Left ventricle myocardium superior (tissue), 1 donor: ENCODE measurements around the gene CYP27C1. TPM values are rescaled to one million over a fixed set of nuclear protein-coding genes. Genes with fewer than 3 reads are reported as not detected.

Experiments
- ATAC-seq: fragments of 200-7000 bp; cut with Tn5 transposase; one replicate; pipeline ENCODE4 v1.9.1; 2020; ENCODE audit warnings: mild to moderate bottlenecking, moderate library complexity
- DNase-seq: peaks from one replicate; pipeline ENCODE4 v3.0.0-alpha.2; 2020
- intact Hi-C: fragments of 100-400 bp; cut with micrococcal nuclease; formaldehyde crosslinking; loops from one replicate; pipeline ENCODE4 v1.11.0; 2022
- total RNA-seq: library from RNA; stranded (reverse); fragmentation: NEBNext Ultra II Directional; extraction: Animal tissue kit (Norgen Biotek cat#: 25700); gene quantifications from one replicate; pipeline ENCODE4 v1.2.1, GENCODE V29; 2021
- donor health status: DM: no; HTN: yes; CAD: no; lungs with severe emphysema.

Gene CYP27C1
- total RNA-seq, 1 donor from 2014 or later, result 0.10 TPM

DNA sequence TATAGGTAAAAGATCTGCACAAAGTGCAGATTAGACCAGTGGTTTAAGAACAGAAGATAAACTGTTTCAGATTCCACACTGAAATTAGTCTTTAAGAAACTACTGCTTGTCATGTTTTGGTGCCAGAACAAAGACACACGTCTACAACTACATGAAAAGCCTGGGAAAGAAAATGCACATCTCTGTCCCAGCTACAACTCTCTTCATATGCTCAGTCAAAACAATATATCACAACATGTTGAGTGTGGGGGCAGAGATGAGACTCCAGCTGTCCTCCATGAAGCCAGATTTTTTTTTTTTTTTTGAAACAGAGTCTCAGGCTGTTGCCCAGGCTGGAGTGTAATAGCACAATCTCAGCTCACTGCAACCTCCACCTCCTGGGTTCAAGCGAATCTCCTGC is 60.6 kb downstream of the CYP27C1 start:
- DNase-seq (no peak), ATAC-seq (no peak)
- intact Hi-C loops, result no loop called here

DNA sequence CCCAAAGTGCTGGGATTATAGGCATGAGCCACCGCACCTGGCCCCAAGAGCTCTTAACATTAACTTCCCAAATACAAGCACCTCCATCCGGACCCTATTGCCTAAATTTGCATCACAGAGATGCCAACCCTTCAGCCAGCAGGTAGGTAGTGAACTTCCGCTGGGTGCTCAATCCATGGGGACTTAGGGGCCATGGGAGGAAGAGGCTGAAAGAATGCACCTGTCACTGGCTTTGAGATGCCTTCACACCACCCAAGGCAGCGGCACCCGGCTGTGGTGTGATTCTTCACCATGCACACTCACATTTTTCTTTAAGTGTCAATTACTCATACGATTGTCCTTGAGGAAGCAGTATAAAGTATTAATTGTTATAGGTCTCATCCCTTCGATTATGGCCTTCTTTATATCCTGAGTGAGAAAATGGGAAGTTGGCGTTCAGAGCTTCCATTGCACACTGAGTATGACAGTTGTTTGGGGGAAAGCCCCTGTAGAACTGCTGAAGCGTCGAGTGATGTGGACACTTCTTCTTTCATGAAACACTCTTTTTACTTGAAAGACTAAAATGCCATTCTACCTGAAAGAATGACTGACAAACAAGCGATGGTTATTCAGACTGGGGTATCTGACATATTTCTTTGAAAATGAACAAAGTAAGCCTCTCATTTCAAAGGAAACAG is 61.3 kb downstream of the CYP27C1 start:
- intact Hi-C loops, result no loop called here
- DNase-seq, result no peak
- no peak for ATAC-seq

DNA sequence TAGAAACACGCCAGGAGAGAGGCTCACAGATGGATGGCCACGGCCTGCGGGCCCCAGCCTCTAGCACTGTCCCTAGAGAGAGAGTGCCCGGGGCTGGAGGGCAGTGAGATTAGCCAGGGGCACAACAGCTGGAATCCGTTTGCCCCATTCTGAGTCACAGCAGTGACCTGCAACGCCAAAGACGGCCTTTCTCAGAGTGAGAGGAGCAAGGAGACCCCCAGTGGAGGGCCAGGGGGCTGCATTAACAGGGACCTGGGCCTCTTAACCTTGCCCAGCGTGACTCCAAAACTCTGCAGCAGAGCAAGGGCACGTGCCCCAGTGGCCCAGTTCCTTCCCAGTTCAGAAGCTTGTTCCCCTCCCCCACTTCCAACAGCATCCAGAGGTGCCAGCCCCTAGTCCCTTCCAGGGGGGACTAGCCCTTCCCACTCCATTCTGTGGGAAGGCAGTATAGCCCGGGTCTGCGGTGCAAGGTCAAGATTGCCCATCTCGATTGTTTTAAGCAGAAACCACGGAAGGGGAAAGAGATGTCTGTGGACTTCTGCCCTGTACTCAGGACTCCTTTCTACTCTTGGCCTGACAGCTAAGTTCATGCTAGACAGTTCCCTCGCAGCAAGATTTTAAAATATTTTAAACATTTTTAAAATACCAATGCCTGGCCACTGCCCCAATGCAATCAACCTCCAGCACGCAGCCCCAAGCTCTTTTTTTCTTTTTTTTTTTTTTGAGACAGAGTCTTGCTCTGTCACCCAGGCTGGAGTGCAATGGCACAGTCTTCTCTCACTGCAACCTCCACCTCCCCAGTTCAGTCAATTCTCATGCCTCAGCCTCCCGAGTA is 62.2 kb downstream of the CYP27C1 start:
- ATAC-seq, result no peak
- no peak for DNase-seq
- intact Hi-C loops, result no loop called here

DNA sequence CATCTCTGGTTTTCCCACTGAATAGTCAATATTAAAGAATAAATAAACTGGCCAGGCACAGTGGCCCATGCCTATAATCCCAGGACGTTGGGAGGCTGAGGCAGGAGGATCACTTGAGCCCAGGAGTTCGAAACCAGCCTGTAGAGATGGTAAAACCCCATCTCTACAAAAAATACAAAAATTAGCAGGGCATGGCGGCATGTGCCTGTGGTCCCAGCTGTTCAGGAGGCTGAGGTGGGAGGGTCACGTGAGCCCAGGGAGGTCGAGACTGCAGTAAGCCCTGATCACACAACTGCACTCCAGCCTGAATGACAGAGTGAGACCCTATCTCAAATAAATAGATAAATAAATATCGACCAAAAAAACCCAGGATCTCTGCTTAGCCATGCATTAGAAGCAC is 63.0 kb downstream of the CYP27C1 start:
- intact Hi-C loops, result no loop called here
- DNase-seq, result no peak
- no peak for ATAC-seq

DNA sequence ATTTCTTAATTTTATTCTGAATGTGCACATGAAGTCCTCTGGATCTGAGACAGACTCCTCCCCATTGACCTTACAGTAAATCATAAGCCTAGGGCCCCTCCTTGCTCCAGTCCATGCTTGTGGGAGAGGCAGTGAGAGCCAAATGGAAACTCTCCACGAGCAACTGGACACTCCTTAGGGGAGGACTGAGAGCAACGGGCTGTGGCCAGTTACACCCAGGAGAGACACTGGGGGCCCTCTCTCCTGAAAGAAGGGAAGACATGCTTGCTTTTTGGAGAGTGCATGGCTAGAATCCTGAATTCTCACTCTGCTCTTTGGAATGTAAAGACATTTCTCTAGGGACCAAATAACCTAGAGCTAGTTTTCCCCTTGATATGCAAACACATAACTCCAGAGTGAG is 64.2 kb downstream of the CYP27C1 start:
- ATAC-seq (peak; percentile 93), DNase-seq (no peak)
- intact Hi-C loops, result no loop called here

DNA sequence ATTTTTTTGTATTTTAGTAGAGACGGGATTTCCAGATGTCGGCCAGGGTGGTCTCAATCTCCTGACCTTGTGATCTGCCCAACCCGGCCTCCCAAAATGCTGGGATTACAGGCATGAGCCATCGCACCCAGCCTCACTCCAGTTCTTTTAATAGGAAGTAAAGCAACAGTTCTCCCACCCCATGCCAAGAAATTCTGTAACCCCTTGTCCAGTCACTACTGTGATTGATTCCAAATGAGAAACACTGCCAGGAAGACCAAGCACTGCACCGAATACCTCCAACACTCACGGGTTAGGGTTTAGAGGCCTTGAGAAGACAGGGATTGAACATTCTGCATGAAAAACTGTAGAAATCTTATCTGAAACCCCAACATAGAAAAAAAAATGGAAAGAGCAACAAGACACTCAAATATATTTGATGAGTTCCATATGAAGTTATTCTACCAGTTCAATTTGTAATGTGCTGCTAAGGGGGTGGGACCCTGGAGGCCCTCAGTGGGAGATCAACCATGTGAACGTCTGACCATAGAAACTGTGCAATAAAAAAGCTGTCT is 65.0 kb downstream of the CYP27C1 start:
- peak; percentile 73 for ATAC-seq
- DNase-seq, result no peak

DNA sequence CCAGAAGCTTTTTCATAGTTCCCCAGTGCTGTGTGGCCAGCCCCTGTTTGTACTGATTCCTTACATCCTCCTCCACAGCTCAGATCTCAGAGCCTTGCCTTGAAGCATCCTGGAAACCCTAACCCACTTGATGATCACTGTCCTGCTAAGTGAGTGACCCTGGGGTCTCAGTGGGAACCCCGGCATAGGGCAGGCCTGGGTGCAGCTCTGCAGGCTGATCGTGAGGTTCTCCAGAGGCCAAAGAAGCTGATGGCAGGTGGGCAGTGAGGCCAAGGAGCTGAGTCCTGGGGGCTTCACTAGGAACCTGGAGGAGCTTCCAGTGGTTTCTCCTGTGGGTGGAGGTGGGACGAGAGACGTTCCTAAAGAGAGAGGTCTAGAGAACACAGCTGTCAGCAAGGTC is 65.7 kb downstream of the CYP27C1 start:
- ATAC-seq, result no peak
- DNase-seq, result no peak
- intact Hi-C loops, result no loop called here

More for the DNA sequence above, 65.0 kb downstream of the CYP27C1 start:
- intact Hi-C loops, result no loop called here

DNA sequence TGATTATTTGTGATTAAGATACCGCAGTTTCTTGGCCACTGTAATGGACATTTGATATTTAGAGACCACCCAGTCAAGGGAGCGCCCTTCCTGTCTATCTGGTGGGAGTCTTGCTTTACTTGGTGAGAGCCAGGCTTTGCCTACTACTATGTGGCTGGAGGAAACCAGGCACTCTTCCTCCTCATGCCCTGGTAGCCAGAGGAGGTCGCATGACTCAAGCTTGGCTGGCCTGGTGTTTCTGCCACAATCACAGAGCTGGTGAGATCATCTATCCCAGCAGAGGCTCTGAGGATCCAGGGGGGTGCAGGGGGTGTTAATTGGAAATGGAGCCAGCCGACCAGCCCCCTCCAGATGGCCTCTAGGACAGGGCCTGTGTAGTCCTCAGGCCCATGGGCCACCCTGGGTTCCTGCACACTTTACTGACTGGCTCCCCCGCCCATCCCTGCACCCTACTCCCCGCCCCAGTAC is 66.4 kb downstream of the CYP27C1 start:
- intact Hi-C loops, result no loop called here
- ATAC-seq (no peak), DNase-seq (no peak)

DNA sequence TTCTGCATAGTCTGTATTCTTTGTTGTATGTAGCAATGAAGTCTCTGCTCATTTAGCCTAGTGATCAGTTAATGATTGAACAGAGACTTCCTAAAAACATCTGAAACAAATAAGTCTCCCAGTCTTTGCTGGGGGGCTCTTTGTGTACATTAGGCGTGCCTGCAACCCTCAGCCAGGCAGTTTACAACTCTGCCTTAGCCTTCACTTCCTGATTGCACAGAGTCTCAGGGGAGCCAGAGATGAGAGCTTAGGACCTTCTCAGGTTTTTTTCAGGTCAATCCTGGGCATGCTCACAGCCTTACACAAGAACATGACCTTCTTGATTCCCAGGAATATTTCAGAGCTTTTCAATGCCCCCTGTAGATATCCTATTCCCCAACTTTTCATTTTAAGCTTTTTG is 69.1 kb downstream of the CYP27C1 start:
- intact Hi-C loops, result no loop called here
- ATAC-seq (no peak), DNase-seq (no peak)

DNA sequence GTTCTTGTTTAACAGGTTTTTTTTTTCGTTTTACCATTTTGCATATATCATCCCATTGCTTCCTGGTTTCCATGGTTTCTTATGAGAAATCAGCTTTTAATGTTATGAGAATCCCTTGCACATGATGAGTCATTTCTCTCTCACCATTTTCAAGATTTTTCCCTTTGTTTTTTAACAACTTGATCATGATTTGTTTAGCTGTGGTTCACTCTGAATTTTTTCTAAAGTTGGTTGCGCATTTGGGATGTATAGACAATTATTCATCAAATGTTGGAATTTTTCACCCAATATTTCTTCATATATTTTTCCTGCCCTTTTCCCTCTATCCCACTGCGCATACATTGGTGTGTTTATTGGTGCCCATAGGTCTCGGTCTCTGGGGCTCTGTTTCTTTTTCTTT is 70.7 kb downstream of the CYP27C1 start:
- intact Hi-C loops, result no loop called here
- no peak for DNase-seq
- ATAC-seq, result no peak

DNA sequence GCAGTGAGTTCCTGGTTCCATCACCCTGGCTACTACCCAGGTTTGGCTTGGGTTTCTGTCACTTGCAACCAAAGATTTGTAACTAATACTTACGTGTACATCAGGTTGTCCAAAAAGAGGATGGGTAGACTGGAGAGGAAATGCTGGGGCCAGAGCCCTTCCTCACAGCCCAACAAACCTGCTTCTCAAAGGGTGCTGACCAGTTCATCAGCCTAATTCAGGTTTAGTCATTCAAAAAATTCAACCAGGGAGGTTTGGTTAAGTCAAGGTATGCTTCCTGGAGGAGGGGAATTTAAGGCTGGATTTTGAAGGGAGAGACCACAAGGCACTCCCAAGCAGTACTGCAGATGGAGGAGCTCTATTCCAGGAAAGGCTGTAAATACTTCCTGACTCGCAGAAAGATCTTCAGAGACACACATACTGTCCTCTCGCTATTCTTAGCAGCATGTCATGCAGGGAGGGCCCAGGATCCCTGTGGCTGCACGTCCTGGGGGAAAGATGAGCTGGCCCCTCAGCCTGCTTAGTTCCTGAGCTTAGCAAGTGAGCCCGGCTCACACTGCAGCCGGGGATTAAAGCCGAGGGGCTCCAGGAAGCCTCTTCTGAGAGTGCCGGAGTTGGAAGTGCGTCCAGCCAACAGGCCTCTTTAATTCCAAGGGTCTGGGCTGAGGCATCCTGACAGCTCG is 73.1 kb downstream of the CYP27C1 start:
- ATAC-seq (peak; percentile 38), DNase-seq (no peak)
- intact Hi-C loops, result no loop called here

DNA sequence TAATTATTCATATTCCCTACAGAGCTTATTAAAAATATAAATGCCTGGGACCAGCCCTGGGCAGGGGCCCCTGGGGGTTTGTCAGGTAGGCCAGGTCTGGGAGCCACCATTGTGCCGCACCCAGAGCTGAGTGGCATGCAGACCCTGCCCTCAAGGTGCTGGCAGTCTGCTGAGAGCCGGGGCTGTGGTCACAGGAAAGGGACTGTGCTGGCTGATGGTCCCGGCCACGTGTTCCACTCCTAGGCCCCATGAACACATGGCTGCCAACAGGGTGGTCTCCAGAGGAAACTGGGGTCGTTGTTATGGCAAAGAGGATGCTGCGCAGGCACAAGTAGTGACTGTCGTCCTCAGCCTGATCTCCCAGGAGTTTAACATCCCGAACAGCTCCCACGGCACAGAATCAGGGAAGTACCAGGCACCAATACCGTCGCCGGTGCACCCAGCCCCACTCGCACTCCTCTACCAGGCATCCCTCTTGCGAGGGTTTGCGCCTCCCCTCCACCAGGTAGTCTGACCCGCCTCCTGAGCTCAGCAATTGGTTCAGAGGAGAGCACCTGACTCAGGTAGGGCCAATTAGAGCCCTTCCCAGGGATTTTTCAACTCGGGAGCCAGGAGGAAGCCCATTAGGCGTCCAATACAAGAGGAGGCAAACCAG is 73.9 kb downstream of the CYP27C1 start:
- no peak for DNase-seq
- ATAC-seq, result no peak
- intact Hi-C loops, result no loop called here

DNA sequence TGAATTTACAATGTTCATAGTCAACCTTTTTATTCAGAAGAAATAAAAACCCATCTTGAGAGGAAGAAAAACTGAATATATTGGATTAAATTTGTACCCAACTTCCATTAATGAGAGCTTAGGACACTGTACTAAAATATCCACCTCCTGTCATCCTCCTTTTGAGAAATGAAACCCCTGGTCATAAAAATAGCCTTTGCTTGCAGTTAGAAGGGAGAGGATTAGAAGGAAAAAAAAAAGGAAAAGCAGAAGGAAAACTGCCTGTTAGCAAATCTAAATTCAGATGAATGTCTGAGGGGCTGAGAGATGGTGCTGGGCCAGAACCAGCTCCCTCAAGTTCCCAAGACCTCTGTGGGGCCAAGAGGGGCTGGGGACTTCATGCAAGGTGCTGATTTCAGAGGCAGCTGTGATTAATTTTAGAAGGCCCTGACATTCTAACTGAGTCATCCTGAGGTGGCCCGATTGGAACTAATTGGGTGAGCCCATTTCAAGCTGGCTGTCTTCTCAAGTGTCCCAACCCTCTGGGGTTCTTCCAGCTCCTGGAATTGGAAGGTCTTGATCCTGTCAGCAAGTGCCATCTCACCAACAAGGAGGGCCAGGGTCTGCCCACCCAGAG is 74.7 kb downstream of the CYP27C1 start:
- intact Hi-C loops, result no loop called here
- ATAC-seq (no peak), DNase-seq (no peak)

DNA sequence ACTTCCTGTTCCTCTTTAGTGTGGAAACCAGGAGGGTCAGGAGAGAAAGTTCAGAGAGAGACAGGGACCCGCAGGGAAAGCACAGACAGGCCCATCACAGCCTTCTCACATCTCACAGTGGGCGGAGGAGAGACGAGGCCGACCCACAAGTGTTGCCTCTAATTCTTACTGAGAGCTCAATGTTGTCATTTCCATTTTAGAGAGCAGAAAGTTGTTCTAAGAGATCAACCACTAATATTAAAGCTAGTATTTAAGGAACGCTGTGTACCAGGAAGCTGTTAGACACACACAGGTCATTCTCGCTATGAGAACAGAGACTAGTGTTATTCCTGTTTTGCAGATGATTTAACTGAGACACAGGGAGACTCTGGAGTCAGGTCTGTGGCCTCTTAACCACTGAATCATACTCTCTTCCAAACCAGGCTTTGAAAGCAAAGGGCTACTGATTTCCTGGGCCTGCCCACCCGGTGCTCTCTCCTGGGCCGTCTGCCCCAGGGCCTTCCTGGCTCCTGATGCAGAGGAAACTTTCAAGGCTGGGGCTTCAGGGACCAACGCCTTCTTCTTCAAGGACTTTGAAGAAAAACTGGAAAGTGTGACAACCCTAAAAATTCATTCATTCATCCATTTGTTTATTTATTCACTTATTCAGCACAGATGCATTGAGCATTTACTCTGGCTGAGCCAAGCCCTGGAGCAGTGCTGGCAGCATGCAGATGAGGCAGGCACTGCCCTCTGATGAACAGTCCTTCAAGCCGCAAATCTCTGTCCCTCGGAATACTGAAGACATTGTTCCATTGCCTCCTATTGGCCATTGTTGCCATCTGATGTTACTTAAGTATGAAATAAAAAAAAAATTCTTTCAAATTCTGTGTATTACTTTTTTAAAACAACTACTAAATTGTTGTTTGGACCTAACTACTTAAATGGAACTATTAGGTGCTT is 76.0 kb downstream of the CYP27C1 start:
- ATAC-seq (peak; percentile 60), DNase-seq (no peak)
- intact Hi-C loops, result no loop called here

DNA sequence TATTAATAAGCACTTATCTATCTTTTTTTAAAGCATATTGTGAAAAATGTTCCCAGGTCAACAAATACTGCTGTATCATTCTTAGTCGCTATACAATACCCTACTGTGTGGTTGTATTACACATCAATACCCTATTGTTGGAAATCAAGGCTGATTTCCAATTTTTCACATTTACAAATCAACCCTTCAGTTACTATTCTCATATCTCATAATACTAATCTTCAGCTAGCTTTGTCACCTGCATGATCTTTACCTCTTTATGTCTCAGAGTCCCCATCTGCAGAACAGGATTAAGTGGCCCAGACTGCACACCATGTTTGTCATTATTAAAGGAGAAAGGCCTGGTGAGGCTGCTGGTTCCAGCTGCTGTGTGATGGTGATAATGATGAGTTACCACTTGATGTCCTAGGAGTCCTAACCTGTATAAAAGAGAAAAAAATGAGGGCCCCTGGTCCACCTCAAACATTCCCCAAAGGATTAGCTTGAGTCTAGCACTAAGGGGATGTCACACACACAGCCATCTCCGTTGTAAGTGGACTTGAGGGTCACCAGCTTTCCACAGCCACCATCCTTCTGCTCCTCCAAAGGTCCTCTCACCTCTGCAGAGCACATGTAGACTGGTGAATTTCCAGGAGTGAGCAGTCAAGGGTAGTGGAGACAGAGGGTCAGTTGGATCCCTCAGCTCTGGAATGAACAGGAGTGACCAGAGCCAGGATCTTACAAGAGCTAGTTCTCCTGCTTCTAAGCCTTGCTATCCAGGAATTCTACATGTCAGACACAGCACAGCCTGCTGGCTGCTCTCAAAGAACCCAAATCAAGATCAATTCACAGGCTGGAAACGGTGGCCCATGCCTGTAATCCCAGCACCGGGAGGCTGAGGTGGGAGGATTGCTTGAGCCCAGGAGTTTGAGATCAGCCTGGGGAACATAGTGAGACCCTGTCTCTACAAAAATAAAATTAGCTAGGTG is 77.2 kb downstream of the CYP27C1 start:
- DNase-seq, result no peak
- intact Hi-C loops, result no loop called here

DNA sequence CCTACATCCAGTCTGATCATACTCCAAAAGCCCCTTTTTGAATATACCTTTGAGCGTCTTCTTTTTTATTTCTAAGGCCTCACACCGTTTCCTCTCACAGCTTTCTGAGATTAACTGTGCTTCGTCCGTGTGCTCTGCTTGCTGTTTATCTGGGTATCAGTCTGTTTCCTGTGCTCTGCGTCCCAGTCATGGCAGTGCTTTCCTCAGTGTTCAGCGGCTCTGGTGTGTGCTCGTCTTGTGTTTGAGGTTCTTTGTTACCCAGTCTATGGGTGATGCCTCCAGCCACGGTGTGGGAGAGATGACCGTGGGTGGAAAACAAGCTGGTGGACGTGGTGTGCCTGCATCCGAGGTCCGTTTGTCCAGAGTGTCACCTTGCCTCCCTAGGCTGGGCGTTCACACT is 79.6 kb downstream of the CYP27C1 start:
- intact Hi-C loops, result no loop called here
- DNase-seq (no peak), ATAC-seq (no peak)

More for the DNA sequence above, 77.2 kb downstream of the CYP27C1 start:
- no peak for ATAC-seq

DNA sequence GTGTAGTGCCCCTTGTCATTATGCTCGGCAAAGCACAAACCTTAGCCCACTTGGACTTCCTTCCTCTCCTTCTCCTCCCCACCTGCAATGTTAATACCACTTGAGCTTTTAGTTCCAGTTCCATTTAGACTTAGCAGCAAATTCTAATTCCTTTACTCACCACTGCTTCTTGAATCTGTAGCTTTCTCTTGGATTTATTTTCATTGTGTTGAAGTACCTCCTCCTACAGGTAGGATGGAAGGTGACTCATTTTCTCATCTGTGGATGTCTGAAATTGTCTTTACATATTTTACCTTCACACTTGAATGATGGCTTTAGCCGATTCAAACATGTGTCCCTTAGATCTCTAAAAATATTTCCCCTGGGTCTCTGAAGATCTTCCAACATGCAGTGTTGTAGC is 80.3 kb downstream of the CYP27C1 start:
- DNase-seq (no peak), ATAC-seq (no peak)
- intact Hi-C loops, result no loop called here
